Measurements from ENCODE around the gene RBM7. TPM values are rescaled to one million over a fixed set of nuclear protein-coding genes. Genes with fewer than 3 reads are reported as not detected.

Gene RBM7
- total and polyA plus RNA-seq, 2 of the 8 experiments (the other 6 are each of a cell fraction or from before 2014, with no cell fraction given), result 18.0 to 45.7 TPM

Other genes starting within 250 kb of the RBM7 start
- gene NNMT, start 104.3 kb upstream of the RBM7 start, total RNA-seq (2021; fragmentation: NEBNext Ultra II Directional; extraction: Animal tissue kit (Norgen Biotek cat#: 25700)), result not detected in 2 replicates
- gene NNMT, start 104.3 kb upstream of the RBM7 start, polyA plus RNA-seq (2011; rRNA removed), result 0.38 TPM in 1 of 2 replicates, not detected in the other
- gene C11orf71, start 155 bp upstream of the RBM7 start, total RNA-seq (2021; fragmentation: NEBNext Ultra II Directional; extraction: Animal tissue kit (Norgen Biotek cat#: 25700)), result 5.4 and 5.8 TPM in 2 replicates
- 8.7 and 13.4 TPM in 2 replicates for gene C11orf71, start 155 bp upstream of the RBM7 start, polyA plus RNA-seq (2011; rRNA removed)
- gene REXO2, start 38.8 kb downstream of the RBM7 start, total RNA-seq (2021; fragmentation: NEBNext Ultra II Directional; extraction: Animal tissue kit (Norgen Biotek cat#: 25700)), result 109 and 111 TPM in 2 replicates
- gene REXO2, start 38.8 kb downstream of the RBM7 start, polyA plus RNA-seq (2011; rRNA removed), result 95.9 and 114 TPM in 2 replicates
- not detected in 2 replicates for gene NXPE1, start 159.2 kb downstream of the RBM7 start, total RNA-seq (2021; fragmentation: NEBNext Ultra II Directional; extraction: Animal tissue kit (Norgen Biotek cat#: 25700))
- gene NXPE1, start 159.2 kb downstream of the RBM7 start, polyA plus RNA-seq (2011; rRNA removed), result not detected in 2 replicates
- not detected in 2 replicates for gene NXPE4, start 195.1 kb downstream of the RBM7 start, total RNA-seq (2021; fragmentation: NEBNext Ultra II Directional; extraction: Animal tissue kit (Norgen Biotek cat#: 25700))
- gene NXPE4, start 195.1 kb downstream of the RBM7 start, polyA plus RNA-seq (2011; rRNA removed), result not detected in 2 replicates